ENCODE measurements around the gene ADORA1.

Gene ADORA1

GRCh38 chr1:203140743-203141520 lies 13.4 kb downstream of the ADORA1 start:
- no peak for DNase-seq

GRCh38 chr1:203142124-203142523 lies 14.6 kb downstream of the ADORA1 start:
- DNase-seq, result no peak

GRCh38 chr1:203142684-203143408 lies 15.3 kb downstream of the ADORA1 start:
- DNase-seq, result no peak

GRCh38 chr1:203143641-203144040 lies 16.1 kb downstream of the ADORA1 start:
- no peak for DNase-seq

GRCh38 chr1:203144661-203145060 lies 17.1 kb downstream of the ADORA1 start:
- DNase-seq, result no peak

GRCh38 chr1:203145321-203146041 lies 18.0 kb downstream of the ADORA1 start:
- no peak for DNase-seq

- no peak for DNase-seq
Observed at GRCh38 chr1:203146042-203146369, 18.5 kb downstream of the ADORA1 start.

GRCh38 chr1:203146537-203146936 lies 19.0 kb downstream of the ADORA1 start:
- no peak for DNase-seq

- no peak for DNase-seq
Observed at GRCh38 chr1:203147376-203147775, 19.9 kb downstream of the ADORA1 start.

- DNase-seq, result no peak
Observed at GRCh38 chr1:203148127-203148526, 20.6 kb downstream of the ADORA1 start.

GRCh38 chr1:203148579-203148978 lies 21.1 kb downstream of the ADORA1 start:
- DNase-seq, result no peak

GRCh38 chr1:203149188-203149840 lies 21.8 kb downstream of the ADORA1 start:
- no peak for DNase-seq

GRCh38 chr1:203150511-203151297 lies 23.2 kb downstream of the ADORA1 start:
- DNase-seq, result no peak

- no peak for DNase-seq
Observed at GRCh38 chr1:203151362-203152157, 24.0 kb downstream of the ADORA1 start.

- DNase-seq, result peak; percentile 72
Observed at GRCh38 chr1:203152158-203153034, 24.9 kb downstream of the ADORA1 start.

GRCh38 chr1:203153051-203153988 lies 25.8 kb downstream of the ADORA1 start:
- peak; percentile 56 for DNase-seq

GRCh38 chr1:203153989-203154821 lies 26.7 kb downstream of the ADORA1 start:
- no peak for DNase-seq

- no peak for DNase-seq
Observed at GRCh38 chr1:203156280-203156679, 28.8 kb downstream of the ADORA1 start.

Measured in right kidney (tissue), 1 donor.